Measurements from ENCODE around the gene ACYP2.

ACYP2 gene

GRCh38 chr2:54329482-54330161 lies 214.2 kb downstream of the ACYP2 start:
- TF ChIP-seq EZH2 (IDR thresholded peaks at IDR 0.05): no peak
- Histone ChIP-seq H3K9ac (ENCODE audit: insufficient read length) (peak overlapping the region; percentile 77), H3K27ac (no peak overlapping the region), H3K4me3 (peak overlapping the region; percentile 94), H3K36me3 (ENCODE audit: insufficient read depth, low read length) (no peaks in the 10 kb centered on the region), H3K9me3 (ENCODE audit: low read depth, low read length) (no peaks in the 10 kb centered on the region)
- no peak for DNase-seq (ENCODE audit: low read depth, low spot score)

GRCh38 chr2:54330162-54330925 lies 214.9 kb downstream of the ACYP2 start:
- no peak overlapping the region for H3K27ac ChIP-seq
- peak; percentile 65 for DNase-seq (ENCODE audit: low read depth, low spot score)
- TF ChIP-seq POLR2AphosphoS5 (IDR thresholded peaks at IDR 0.05; ENCODE audit: borderline replicate concordance, low read depth, low read length): peak; percentile 91
- no peak for TF ChIP-seq FOXP2 (optimal IDR thresholded peaks at IDR 0.05; ENCODE audit: control extremely low read depth, extremely low read length, insufficient read depth)
- no peak for TF ChIP-seq EZH2 (IDR thresholded peaks at IDR 0.05)
- H3K9ac ChIP-seq (ENCODE audit: insufficient read length): peak overlapping the region; percentile 77
- H3K36me3 ChIP-seq (ENCODE audit: insufficient read depth, low read length): no peaks in the 10 kb centered on the region
- peak overlapping the region; percentile 94 for H3K4me3 ChIP-seq
- no peaks in the 10 kb centered on the region for H3K9me3 ChIP-seq (ENCODE audit: low read depth, low read length)

GRCh38 chr2:54330926-54331835 lies 215.8 kb downstream of the ACYP2 start:
- no peak overlapping the region for H3K27ac ChIP-seq
- H3K9ac ChIP-seq (ENCODE audit: insufficient read length): peak overlapping the region; percentile 39
- H3K36me3 ChIP-seq (ENCODE audit: insufficient read depth, low read length): no peaks in the 10 kb centered on the region
- no peaks in the 10 kb centered on the region for H3K9me3 ChIP-seq (ENCODE audit: low read depth, low read length)
- H3K4me3 ChIP-seq: peak overlapping the region; percentile 94
- no peak for DNase-seq (ENCODE audit: low read depth, low spot score)
- no peak for TF ChIP-seq POLR2AphosphoS5 (IDR thresholded peaks at IDR 0.05; ENCODE audit: borderline replicate concordance, low read depth, low read length)

- no peak for TF ChIP-seq POLR2AphosphoS5 (IDR thresholded peaks at IDR 0.05; ENCODE audit: borderline replicate concordance, low read depth, low read length)
- Histone ChIP-seq H3K27ac (no peak overlapping the region), H3K9ac (ENCODE audit: insufficient read length) (no peak overlapping the region), H3K9me3 (ENCODE audit: low read depth, low read length) (no peaks in the 10 kb centered on the region), H3K4me3 (no peak overlapping the region), H3K36me3 (ENCODE audit: insufficient read depth, low read length) (no peaks in the 10 kb centered on the region)
- no peak for DNase-seq (ENCODE audit: low read depth, low spot score)
Observed at GRCh38 chr2:54332386-54332785, 217.0 kb downstream of the ACYP2 start.

- Histone ChIP-seq H3K9me3 (ENCODE audit: low read depth, low read length) (no peaks in the 10 kb centered on the region), H3K27ac (no peak overlapping the region), H3K9ac (ENCODE audit: insufficient read length) (no peak overlapping the region), H3K36me3 (ENCODE audit: insufficient read depth, low read length) (no peaks in the 10 kb centered on the region), H3K4me3 (no peak overlapping the region)
- TF ChIP-seq FOXP2 (optimal IDR thresholded peaks at IDR 0.05; ENCODE audit: control extremely low read depth, extremely low read length, insufficient read depth) (no peak), EZH2 (IDR thresholded peaks at IDR 0.05) (no peak), POLR2AphosphoS5 (IDR thresholded peaks at IDR 0.05; ENCODE audit: borderline replicate concordance, low read depth, low read length) (no peak)
- no peak for DNase-seq (ENCODE audit: low read depth, low spot score)
Observed at GRCh38 chr2:54336136-54336976, 220.9 kb downstream of the ACYP2 start.

- no peak for DNase-seq (ENCODE audit: low read depth, low spot score)
- no peak overlapping the region for H3K9ac ChIP-seq (ENCODE audit: insufficient read length)
- TF ChIP-seq FOXP2 (optimal IDR thresholded peaks at IDR 0.05; ENCODE audit: control extremely low read depth, extremely low read length, insufficient read depth) (no peak), POLR2AphosphoS5 (IDR thresholded peaks at IDR 0.05; ENCODE audit: borderline replicate concordance, low read depth, low read length) (no peak), EZH2 (IDR thresholded peaks at IDR 0.05) (no peak)
- H3K27ac ChIP-seq: no peak overlapping the region
- H3K9me3 ChIP-seq (ENCODE audit: low read depth, low read length): no peaks in the 10 kb centered on the region
- H3K4me3 ChIP-seq: no peak overlapping the region
- no peaks in the 10 kb centered on the region for H3K36me3 ChIP-seq (ENCODE audit: insufficient read depth, low read length)
Observed at GRCh38 chr2:54336977-54337255, 221.5 kb downstream of the ACYP2 start.

- no peaks in the 10 kb centered on the region for H3K36me3 ChIP-seq (ENCODE audit: insufficient read depth, low read length)
- TF ChIP-seq EZH2 (IDR thresholded peaks at IDR 0.05) (no peak), POLR2AphosphoS5 (IDR thresholded peaks at IDR 0.05; ENCODE audit: borderline replicate concordance, low read depth, low read length) (no peak), FOXP2 (optimal IDR thresholded peaks at IDR 0.05; ENCODE audit: control extremely low read depth, extremely low read length, insufficient read depth) (no peak)
- no peak overlapping the region for H3K9ac ChIP-seq (ENCODE audit: insufficient read length)
- H3K27ac ChIP-seq: no peak overlapping the region
- no peaks in the 10 kb centered on the region for H3K9me3 ChIP-seq (ENCODE audit: low read depth, low read length)
- no peak overlapping the region for H3K4me3 ChIP-seq
- DNase-seq (ENCODE audit: low read depth, low spot score): no peak
Observed at GRCh38 chr2:54341656-54342055, 226.2 kb downstream of the ACYP2 start.

- TF ChIP-seq EZH2 (IDR thresholded peaks at IDR 0.05) (no peak), FOXP2 (optimal IDR thresholded peaks at IDR 0.05; ENCODE audit: control extremely low read depth, extremely low read length, insufficient read depth) (no peak), POLR2AphosphoS5 (IDR thresholded peaks at IDR 0.05; ENCODE audit: borderline replicate concordance, low read depth, low read length) (no peak)
- no peak overlapping the region for H3K27ac ChIP-seq
- no peak overlapping the region for H3K9ac ChIP-seq (ENCODE audit: insufficient read length)
- no peaks in the 10 kb centered on the region for H3K9me3 ChIP-seq (ENCODE audit: low read depth, low read length)
- no peak overlapping the region for H3K4me3 ChIP-seq
- DNase-seq (ENCODE audit: low read depth, low spot score): no peak
- no peaks in the 10 kb centered on the region for H3K36me3 ChIP-seq (ENCODE audit: insufficient read depth, low read length)
Observed at GRCh38 chr2:54342603-54343002, 227.2 kb downstream of the ACYP2 start.

Measured in SK-N-MC (cell line).